ENCODE measurements around the gene CPN1.
"Not testable (repeated sequence)": the region's sequence is repeated elsewhere in the genome, so short reads cannot be mapped to it uniquely, and the experiment has no call there.

The CPN1 gene

GRCh38 chr10:100024748-100025147 lies 56.9 kb downstream of the CPN1 start:
- DNase-seq (ENCODE audit: low read depth, low spot score) = no peak

DNA sequence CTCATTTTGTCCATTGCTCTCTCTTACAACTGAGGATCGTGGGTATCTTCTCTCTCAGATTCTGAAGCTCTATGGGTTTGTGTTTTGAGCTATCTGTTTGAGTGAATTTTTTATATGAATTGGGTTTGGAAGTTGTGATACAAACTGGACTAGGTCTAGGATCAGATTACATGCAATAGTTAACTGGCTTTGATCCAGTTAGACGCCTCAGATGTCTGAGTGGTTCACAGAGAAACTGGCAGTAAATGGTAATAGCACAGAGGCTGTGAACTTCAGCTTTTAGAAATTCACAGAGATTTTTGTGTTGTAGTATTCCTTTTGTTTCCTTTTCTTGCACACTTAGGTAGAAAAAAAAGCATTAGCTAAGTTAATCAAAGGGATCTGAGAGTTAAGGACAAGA lies 59.3 kb downstream of the CPN1 start:
- no peak for DNase-seq (ENCODE audit: low read depth, low spot score)

GRCh38 chr10:100021322-100021721 lies 60.3 kb downstream of the CPN1 start:
- no peak for DNase-seq (ENCODE audit: low read depth, low spot score)

DNA sequence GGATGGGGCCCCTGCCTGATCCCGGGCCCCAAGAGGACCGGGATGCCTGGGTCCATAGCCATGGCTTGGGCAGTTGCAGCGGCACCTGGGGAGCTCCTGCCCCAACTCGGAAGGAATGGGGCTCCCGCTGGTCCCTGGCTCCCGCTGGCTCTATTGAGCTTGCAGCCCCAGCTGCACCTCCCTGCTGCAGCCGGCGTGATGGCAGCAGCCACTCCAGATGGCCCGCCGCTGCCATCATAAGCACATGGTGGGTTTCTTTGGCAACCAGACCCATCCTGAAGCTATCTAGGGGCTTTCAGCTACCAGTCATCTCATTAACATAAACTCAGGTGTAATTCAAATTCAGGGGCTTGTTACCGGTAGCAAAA lies 60.8 kb downstream of the CPN1 start:
- DNase-seq (ENCODE audit: low read depth, low spot score) = no peak

DNA sequence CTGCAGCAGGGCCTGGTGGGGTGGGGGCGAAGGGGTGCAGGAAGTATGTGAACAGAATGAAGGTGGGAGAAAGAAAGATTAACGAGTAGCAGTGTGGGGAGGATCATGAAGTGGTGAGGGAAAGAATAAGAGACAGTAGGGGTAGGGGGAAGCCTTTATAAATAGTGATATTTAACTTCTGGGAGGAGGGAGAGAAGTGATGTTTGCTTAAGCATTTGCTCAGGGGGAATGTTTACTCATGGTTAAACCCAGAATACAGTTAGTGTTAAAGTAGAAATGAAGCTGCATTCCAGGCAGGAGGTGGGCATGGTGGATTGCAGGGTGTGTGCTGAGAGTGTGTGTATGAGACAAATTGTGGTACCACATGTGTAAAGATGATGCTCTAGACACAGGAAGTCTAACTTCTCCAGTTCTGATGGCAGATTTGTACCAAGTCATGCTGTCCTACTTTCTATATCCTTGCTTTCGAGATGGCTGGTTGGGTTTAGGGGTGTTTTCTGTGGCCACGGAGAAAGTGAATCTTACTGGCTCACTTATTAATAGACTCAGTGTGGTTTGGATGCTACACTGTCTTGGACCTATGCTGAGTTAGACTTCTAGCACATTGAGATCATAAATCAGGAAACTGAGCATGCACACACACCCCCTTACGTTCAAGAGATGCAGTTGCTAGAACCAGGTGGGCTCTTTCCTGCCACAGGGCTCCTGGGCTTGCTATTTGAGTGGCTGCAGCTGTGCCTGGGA lies 61.4 kb downstream of the CPN1 start:
- DNase-seq (ENCODE audit: low read depth, low spot score) = no peak

GRCh38 chr10:100019787-100020141 lies 61.9 kb downstream of the CPN1 start:
- DNase-seq (ENCODE audit: low read depth, low spot score) = no peak

DNA sequence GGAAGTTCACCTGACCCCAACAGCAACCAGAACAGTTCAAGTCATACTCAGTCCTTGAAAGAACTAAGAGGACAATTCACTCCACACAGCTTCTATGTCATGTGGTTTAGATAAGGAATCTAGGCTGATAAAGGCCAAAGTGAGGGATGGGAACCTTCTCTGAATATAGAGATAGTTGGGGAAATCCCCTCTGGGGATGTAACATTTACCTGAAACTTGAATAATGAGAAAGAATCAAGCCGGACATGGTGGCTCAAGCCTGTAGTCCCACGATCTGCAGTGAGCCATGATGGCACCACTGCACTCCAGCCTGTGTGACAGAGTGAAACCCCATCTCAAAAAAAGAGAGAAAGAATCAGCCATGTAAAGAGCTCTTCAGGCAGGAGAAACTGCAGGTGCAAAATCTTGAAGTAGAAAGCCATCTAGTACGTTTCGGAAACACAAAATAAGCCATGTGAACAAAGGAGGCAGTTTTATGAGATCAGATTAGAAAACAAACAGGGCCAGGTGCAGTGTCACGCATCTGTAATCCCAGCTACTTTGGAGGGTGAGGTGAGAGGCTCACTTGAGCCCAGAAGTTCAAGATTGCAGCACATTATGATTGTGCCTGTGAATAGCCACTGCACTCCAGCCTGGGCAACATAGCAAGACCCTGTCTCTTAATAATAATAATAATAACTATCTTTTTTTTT lies 67.5 kb downstream of the CPN1 start:
- no peak for DNase-seq (ENCODE audit: low read depth, low spot score)

GRCh38 chr10:100013621-100014020 lies 68.0 kb downstream of the CPN1 start:
- DNase-seq (ENCODE audit: low read depth, low spot score) = no peak

- not testable (repeated sequence) for DNase-seq (ENCODE audit: low read depth, low spot score)
These were observed 69.8 kb downstream of the CPN1 start for GRCh38 chr10:100011906-100012305.

- DNase-seq (ENCODE audit: low read depth, low spot score) = peak; percentile 45
These were observed 71.6 kb downstream of the CPN1 start, which contains the start of gene DNMBP for GRCh38 chr10:100009793-100010676. Gene DNMBP, minus strand, starts transcription at chr10:100009947. Its CDS starts 37,823 bp downstream, at chr10:99972124.

- peak; percentile 6 for DNase-seq (ENCODE audit: low read depth, low spot score)
These were observed 72.3 kb downstream of the CPN1 start for GRCh38 chr10:100009283-100009792.

GRCh38 chr10:100008708-100009282 lies 72.9 kb downstream of the CPN1 start:
- DNase-seq (ENCODE audit: low read depth, low spot score) = no peak

DNA sequence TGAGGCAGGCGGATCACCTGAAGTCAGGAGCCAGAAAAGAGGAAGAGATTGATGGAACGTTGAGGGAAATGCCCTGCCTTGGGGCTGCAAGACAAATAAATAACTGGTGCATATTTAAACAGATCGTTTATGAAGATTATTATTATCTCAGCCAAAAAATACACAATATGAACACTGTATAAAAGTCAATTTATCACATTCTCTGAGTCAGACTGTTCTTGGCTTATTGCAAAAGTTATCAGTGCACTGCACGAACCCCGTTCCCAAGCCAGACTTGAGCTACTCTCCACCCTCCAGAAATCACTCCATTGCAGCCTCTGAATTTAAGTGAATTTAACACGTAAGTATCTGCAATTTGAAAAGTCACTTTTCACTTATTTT lies 73.5 kb downstream of the CPN1 start:
- no peak for DNase-seq (ENCODE audit: low read depth, low spot score)

- DNase-seq (ENCODE audit: low read depth, low spot score) = no peak
These were observed 74.2 kb downstream of the CPN1 start for GRCh38 chr10:100007231-100008141.

- DNase-seq (ENCODE audit: low read depth, low spot score) = no peak
These were observed 75.3 kb downstream of the CPN1 start for GRCh38 chr10:100006243-100006886.

DNA sequence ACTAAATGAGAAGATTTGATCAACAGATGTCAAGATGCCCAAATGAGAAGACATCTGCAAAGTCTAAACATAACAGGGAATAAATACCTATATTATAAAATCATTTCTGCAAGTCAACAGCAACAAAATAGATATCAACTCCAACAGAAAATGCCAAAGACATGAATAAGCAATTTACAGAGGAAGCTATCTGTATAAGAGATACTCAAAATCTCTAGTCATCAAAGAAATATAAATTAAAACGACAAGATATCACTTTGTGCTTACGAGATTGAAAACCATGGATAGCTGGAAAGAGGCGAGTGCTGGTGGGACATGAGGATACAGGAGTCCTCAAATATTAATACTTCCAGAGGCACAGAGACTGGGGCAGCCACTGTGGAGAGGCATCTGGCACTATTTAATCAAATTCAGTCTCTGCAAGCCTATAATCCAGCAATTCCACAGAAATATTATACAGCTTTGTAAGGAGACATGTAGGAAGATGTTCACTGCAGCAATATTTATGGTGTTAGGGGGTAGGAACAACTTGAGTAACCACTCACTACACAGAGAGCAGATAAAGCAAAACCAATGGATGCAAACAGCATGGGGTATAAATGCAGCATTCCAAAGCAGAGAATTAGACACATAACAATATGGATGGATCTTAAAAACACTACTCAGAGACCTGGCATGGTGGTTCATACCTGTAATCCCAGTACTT lies 76.7 kb downstream of the CPN1 start:
- DNase-seq (ENCODE audit: low read depth, low spot score) = no peak

DNA sequence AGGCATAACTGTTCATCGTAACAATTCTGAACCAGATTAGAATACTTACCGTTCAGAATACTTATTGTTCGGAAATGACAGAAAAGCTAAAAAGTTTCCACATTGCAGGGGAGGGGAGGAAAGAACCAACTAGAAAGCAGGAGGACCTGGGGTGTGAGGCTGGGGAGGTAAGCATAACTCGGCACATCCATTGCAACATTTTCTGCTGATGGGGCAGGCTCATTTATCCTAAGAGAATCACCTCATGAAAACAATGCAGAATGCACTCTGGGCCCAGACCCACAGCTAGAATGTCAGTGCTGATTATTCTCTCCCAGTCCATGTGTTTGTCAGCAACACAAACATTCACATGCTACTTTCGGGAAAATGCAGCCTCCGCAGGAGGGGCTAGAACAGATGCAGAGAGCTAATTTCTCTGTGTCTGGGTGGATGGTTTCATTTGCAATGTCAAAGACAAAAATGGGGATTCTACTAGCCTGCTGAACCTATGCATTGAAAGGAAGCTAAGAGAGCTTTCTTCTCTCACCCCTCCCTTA lies 81.5 kb downstream of the CPN1 start:
- no peak for DNase-seq (ENCODE audit: low read depth, low spot score)

DNA sequence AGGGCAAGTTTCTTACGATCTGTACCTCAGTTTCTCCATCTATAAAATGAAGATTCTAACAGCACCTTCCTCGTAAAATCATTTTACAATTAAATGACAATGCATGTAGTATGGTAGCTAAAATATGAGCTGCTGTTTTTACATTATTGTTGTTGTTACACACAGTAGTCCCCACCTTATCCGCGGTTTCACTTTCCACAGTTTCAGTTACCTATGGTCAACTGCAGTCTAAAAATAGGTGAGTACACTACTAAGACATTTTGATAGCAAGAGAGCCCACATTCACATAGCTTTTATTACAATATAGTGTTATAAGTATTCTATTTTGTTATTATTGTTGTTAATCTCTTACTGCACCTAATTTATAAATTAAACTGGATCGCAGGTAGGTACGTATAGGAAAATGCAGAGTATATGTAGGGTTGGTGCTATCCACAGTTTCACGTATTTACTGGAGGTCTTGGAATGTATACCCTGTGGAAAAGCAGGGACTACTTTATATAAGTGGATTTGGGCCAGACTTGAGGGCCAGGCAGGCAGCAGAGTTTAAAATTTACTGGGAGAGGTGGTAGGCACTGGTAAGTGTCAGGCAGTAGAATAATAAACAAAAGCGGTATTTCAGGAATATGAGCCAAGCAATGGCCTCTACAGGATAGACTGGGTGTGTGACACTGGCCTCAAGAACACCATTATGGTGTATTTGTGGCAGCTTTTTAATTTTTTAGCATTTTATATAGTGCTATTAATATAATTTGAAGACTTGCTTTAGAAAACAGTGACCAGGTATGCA lies 82.2 kb downstream of the CPN1 start:
- DNase-seq (ENCODE audit: low read depth, low spot score) = no peak

GRCh38 chr10:99998889-99999288 lies 82.8 kb downstream of the CPN1 start:
- DNase-seq (ENCODE audit: low read depth, low spot score) = no peak

Data from activated CD4-positive, CD25-positive, alpha-beta regulatory T cell treated with anti-CD3 and anti-CD28 coated beads, Interleukin-2, amount 50 U/mL, for 16 hours (primary cell).